GM19452 (cell line): ENCODE data around the gene LRRC45.

Experiments used
- ATAC-seq: cut with Tn5 transposase; IDR thresholded peaks from one replicate; pipeline ENCODE4 v1.9.1; 2021; ENCODE audit not compliant: unreplicated experiment

LRRC45 gene

GRCh38 chr17:82061047-82061925, 38.2 kb downstream of the LRRC45 start:
- ATAC-seq: no peak

- no peak for ATAC-seq
These were observed 39.2 kb downstream of the LRRC45 start for GRCh38 chr17:82062076-82062983.

- ATAC-seq: no peak
These were observed 39.9 kb downstream of the LRRC45 start for GRCh38 chr17:82062984-82063368.

- no peak for ATAC-seq
These were observed 40.6 kb downstream of the LRRC45 start for GRCh38 chr17:82063424-82064415.

DNA sequence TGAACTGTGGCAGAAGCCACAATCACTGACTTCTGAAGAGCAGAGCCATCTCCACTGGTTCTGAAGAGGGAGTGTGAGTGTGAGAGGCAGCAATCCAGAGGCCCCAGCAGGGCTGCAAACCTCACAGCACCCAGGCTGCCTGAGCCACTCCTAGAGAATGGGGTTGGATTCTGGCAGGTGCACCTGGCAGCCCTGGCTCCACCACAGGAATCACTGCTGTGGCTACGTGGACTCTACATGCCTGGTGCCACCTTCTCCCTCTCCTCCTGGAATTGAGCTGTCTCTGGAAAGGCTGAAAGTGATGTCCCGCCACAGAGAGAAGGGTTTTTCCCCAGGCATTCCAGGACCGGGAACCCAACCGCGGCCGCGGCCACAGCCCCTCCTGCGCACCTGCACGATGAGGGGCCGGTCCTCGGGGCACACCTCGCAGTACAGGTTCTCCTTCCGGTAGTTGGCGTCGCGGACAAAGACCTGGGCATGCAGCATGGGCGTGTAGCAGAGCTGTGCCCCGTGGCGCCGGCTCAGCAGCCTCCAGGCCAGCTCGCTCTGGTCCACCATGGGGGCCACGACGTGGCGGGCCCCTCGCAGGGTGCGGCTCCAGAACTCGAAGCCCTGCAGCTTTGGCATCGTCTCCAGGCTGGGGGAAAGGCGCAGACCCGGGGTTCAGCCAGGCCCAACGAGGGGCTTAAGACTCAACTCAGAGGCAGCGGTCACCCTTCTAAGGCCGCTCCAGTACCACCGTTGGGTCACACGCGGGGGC, 41.5 kb downstream of the LRRC45 start:
- ATAC-seq: no peak

DNA sequence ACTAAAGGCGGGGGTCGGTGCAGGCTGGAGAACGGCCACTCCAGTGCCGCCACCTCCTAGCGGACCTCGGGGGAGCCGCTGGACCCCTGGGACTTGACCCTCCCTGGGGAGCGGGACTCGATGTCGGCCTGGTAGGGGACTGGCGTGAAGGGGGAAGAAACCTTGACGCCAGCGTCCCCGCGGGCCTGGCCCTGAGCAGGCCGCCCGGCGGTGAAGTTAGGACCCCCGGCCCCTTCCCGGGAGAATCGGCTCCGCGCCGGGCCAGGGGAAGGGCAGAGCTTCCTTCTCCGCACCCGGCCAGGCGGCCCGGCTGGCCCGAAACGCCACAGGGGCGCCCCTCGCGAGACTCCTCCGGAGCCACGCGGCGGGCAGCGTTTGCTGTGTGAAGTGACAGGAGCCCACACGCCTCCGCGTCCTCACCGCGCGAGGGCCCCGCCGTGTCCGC, 42.1 kb downstream of the LRRC45 start:
- peak; percentile 28 for ATAC-seq

- ATAC-seq: peak; percentile 65
These were observed 42.7 kb downstream of the LRRC45 start, which contains the start of gene DUS1L for GRCh38 chr17:82065638-82066303. DUS1L (minus strand) TSS chr17:82065804; CDS start chr17:82065059, 745 bp downstream.

GRCh38 chr17:82070611-82071010, 47.5 kb downstream of the LRRC45 start:
- ATAC-seq: no peak

- ATAC-seq: no peak
These were observed 49.7 kb downstream of the LRRC45 start for GRCh38 chr17:82072827-82073226.

- no peak for ATAC-seq
These were observed 50.3 kb downstream of the LRRC45 start for GRCh38 chr17:82073446-82073845.

DNA sequence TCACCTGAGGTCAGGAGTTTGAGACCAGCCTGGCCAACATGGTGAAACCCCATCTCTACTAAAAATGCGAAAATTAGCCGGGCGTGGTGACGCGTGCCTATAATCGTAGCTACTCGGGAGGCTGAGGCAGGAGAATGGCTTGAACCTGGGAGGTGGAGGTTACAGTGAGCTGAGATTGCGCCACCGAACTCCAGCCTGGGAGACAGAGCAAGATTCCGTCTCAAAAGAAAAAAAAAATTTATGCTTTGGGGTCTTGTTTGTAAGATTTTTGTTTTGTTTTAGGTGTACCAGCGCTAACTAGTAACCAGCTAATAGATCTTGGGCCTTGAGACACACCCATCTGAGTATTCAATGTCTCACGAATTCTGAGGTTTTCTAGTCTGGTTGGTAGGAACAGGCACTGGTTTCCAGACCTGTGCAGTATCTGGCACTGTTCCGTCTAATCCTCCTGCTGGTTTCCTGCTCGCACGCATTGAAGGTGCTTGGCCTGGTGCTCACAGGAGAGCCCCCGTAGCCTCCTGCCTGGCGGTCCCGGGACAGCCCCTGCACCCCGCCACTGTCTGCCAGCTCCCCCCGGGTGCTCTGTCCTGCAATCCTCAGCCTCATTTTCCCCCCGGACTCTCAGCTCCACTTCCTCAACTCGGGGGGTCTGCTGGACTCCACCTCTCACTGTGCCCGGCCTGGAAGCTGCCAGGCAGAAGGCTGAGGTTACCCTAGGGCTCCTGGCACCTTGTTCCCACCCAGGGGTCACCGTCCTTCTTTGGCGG, 53.1 kb downstream of the LRRC45 start:
- no peak for ATAC-seq

- ATAC-seq: no peak
These were observed 53.9 kb downstream of the LRRC45 start for GRCh38 chr17:82076785-82077591.

- no peak for ATAC-seq
These were observed 54.7 kb downstream of the LRRC45 start for GRCh38 chr17:82077617-82078358.

GRCh38 chr17:82078433-82078832, 55.3 kb downstream of the LRRC45 start:
- no peak for ATAC-seq

- no peak for ATAC-seq
These were observed 56.0 kb downstream of the LRRC45 start for GRCh38 chr17:82079001-82079677.

GRCh38 chr17:82080048-82080788, 57.1 kb downstream of the LRRC45 start:
- ATAC-seq: no peak
